A673 (cell line): ENCODE measurements around the gene PRSS23.

Experiments used
- CTCF ChIP-seq: fragments of 300-800, 200-600 bp; sonication (generic); conservative IDR thresholded peaks from 2 replicates; pipeline ENCODE4 v1.5.1; 2017; ENCODE audit warnings: low read depth, mild to moderate bottlenecking, antibody characterized with exemption, low read length, moderate library complexity, mixed read lengths
- EZH2 ChIP-seq: fragments of 200-600 bp; sonication (generic); IDR thresholded peaks from 2 replicates; pipeline ENCODE4 v1.6.1; 2017; ENCODE audit warnings: borderline replicate concordance, low read depth, mild to moderate bottlenecking, mixed read lengths, antibody characterized with exemption, low read length; ENCODE audit not compliant: poor library complexity, severe bottlenecking

- no peak for TF ChIP-seq CTCF
- TF ChIP-seq EZH2 = no peak
These were observed 15.9 kb downstream of the PRSS23 start for GRCh38 chr11:86816251-86816726.
